ENCODE data around the gene RPGRIP1L.

DNA sequence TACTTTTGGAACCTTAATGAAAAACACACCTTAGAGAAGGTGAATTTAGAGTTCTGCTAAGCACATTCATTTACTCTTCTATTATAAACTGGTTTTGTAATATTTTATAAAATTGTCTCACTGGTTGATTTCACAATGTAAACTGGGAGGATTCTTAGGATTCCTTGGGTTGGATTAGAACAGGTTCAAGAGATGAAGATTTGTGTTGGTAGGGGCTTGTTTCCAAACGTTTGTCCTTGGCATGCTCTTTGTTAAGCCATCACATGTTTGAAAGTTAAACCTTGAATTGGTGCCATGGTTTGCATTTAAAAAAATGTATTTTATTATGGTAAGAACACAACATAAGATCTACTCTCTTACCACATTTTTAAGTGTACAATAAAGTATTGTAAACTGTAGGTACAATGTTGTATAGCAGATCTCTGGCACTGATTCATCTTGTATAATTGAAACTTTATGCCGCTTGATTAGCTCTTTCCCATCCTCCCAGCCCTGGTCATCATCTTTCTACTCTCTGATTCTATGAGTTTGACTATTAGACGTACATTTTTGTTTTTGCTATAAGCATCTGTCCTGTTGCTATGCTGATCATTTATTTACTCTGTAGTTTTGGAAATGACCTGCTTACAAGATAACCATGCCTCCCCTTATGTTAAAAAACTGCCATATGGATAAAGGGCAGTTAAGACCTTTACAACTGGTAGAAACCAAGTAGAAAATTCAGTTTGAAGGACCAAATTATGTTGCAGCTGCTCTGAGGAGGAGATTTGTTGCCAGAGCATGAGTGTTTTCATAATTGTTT, 9.9 kb upstream of the RPGRIP1L start:
- no peak for TF ChIP-seq GATA2 (IDR thresholded peaks at IDR 0.05; ENCODE audit: low read depth, low read length)
- no peak for TF ChIP-seq GATA3 (IDR thresholded peaks at IDR 0.05; ENCODE audit: low read depth, low read length)
